ENCODE data around the gene BIRC7. TPM values are rescaled to one million over a fixed set of nuclear protein-coding genes. Genes with fewer than 3 reads are reported as not detected.

BIRC7 gene
- total RNA-seq, 1 experiment from 2014 or later, result 0.17 TPM

GRCh38 chr20:63206878-63207277, 28.8 kb upstream of the BIRC7 start (continued):
- TF ChIP-seq ZNF512 (CRISPR knock-in tag; IDR thresholded peaks at IDR 0.05; ENCODE audit: borderline replicate concordance), result no peak
- no peak for TF ChIP-seq ATF6 (CRISPR knock-in tag; IDR thresholded peaks at IDR 0.05)

- peaks cover 62% of the 10 kb centered on the region for H3K36me3 Mint-ChIP-seq
- peaks cover 5% of the 10 kb centered on the region for H3K4me1 Mint-ChIP-seq
- H3K27ac Mint-ChIP-seq, result peak overlapping the region; percentile 32; the same call in 1 of the 2 replicates
- ChIA-PET POLR2A (no interaction called here), CTCF (interaction anchor here (1.0 kb wide), 2 partner anchors 15 kb away, joined by 3 read pairs; no protein-coding TSS in a partner anchor)
- no peaks in the 10 kb centered on the region for H3K27me3 Mint-ChIP-seq (ENCODE audit: low read depth)
- H3K4me3 Mint-ChIP-seq, result no peak overlapping the region
- DNase-seq (ENCODE audit: low spot score), result no peak
- H3K9me3 Mint-ChIP-seq, result no peaks in the 10 kb centered on the region
- ATAC-seq, result no peak
- TF ChIP-seq STAT6 (CRISPR knock-in tag; conservative IDR thresholded peaks at IDR 0.05; ENCODE audit: low read depth) (no peak), FOXP1 (CRISPR knock-in tag; IDR thresholded peaks at IDR 0.05; ENCODE audit: borderline replicate concordance) (no peak), FOXK1 (CRISPR knock-in tag; IDR thresholded peaks at IDR 0.05) (no peak), ZNF121 (CRISPR knock-in tag; IDR thresholded peaks at IDR 0.05) (no peak), PRRX2 (CRISPR knock-in tag; IDR thresholded peaks at IDR 0.05) (no peak), MAX (CRISPR knock-in tag; IDR thresholded peaks at IDR 0.05) (no peak), IRF1 (CRISPR knock-in tag; IDR thresholded peaks at IDR 0.05) (no peak), ATF6 (CRISPR knock-in tag; IDR thresholded peaks at IDR 0.05) (no peak), CTCF (IDR thresholded peaks at IDR 0.05) (no peak), ZBTB43 (CRISPR knock-in tag; IDR thresholded peaks at IDR 0.05) (no peak), FOXJ3 (CRISPR knock-in tag; IDR thresholded peaks at IDR 0.05; ENCODE audit: borderline replicate concordance) (no peak), ATF2 (CRISPR knock-in tag; IDR thresholded peaks at IDR 0.05; ENCODE audit: borderline replicate concordance, low read depth) (no peak), E2F4 (CRISPR knock-in tag; IDR thresholded peaks at IDR 0.05; ENCODE audit: borderline replicate concordance, low read depth) (no peak), ZNF512 (CRISPR knock-in tag; IDR thresholded peaks at IDR 0.05; ENCODE audit: borderline replicate concordance) (no peak)
Measured at GRCh38 chr20:63208346-63208909, 27.3 kb upstream of the BIRC7 start.

All from WTC11 (cell line).